K562 (cell line): ENCODE measurements around the gene GPR176. TPM values are rescaled to one million over a fixed set of nuclear protein-coding genes. Genes with fewer than 3 reads are reported as not detected.

Experiments used
- ATAC-seq: fragments of 200-7000 bp; cut with Tn5 transposase; 3 replicates; pipeline ENCODE4 v1.9.1; 2020; ENCODE audit warnings: moderate library complexity
- BruUV-seq: library from RNA; stranded (reverse); fragments of 400-500 nt; replicated peaks from 2 replicates; lab custom pipeline; 2021; lab: Mats Ljungman, UMichigan
- CTCF ChIA-PET: fragments of 300-600 bp; formaldehyde crosslinking; extraction: SDS; loops from one replicate; lab custom pipeline; 2021; ENCODE audit warnings: low intra/inter-chr PET ratio; lab: Yijun Ruan, JAX
- POLR2A ChIA-PET: fragments of 300-600, 350-650 bp; sonication (Branson Sonifier 250); formaldehyde crosslinking; extraction: SDS; loops from one replicate; lab custom pipeline; 2021; ENCODE audit warnings: antibody characterized with exemption, inconsistent platforms; lab: Yijun Ruan, JAX
- DNase-seq, 4 experiments: peaks; one replicate each; pipeline versions ENCODE4 v3.0.0 to v3.0.0-alpha.2; 2011 to 2018; ENCODE audit warnings: low spot score in 3 of 4, mixed read lengths in 3 of 4; ENCODE audit errors: extremely low read depth in 1 of 4
- FAIRE-seq: peaks from 2 replicates; lab custom pipeline; 2011; peaks lifted over from hg19 to GRCh38; lab: Jason Lieb, UNC
- H2AFZ ChIP-seq: 2 replicates; pipeline ENCODE4 v1.6.0; 2011; ENCODE audit warnings: low read depth, low read length, control low read depth, inconsistent platforms
- H3K27ac ChIP-seq: fragments of 200-600 bp; 3 replicates; pipeline ENCODE4 v1.8.0; 2011; ENCODE audit warnings: low read depth, mild to moderate bottlenecking, control low read depth, inconsistent platforms, low read length, moderate library complexity, mixed read lengths; ENCODE audit errors: extremely low read depth
- H3K27me3 ChIP-seq, 2 experiments: fragments of 300-600 bp in 1 of 2; 2 replicates in 1 of 2; 3 replicates in 1 of 2; pipeline versions ENCODE4 v1.6.0 to v1.8.0; 2011; ENCODE audit warnings: inconsistent platforms in 2 of 2, low read length in 2 of 2, mild to moderate bottlenecking in 1 of 2, mixed read lengths in 1 of 2, moderate library complexity in 1 of 2; ENCODE audit not compliant: control insufficient read depth in 2 of 2, insufficient read depth in 2 of 2
- H3K36me3 ChIP-seq: fragments of 300-600 bp; 3 replicates; pipeline ENCODE4 v1.8.0; 2011; ENCODE audit warnings: mild to moderate bottlenecking, low read length, inconsistent platforms; ENCODE audit not compliant: control insufficient read depth, insufficient read depth
- H3K4me1 ChIP-seq, 2 experiments: fragments of 200-600 bp in 1 of 2; replicated peaks in 1 of 2; 2 replicates in 1 of 2; 3 replicates in 1 of 2; pipeline versions ENCODE4 v1.5.1 to v1.8.0; 2011; ENCODE audit warnings: inconsistent platforms in 2 of 2, low read length in 2 of 2, mild to moderate bottlenecking in 1 of 2, mixed read lengths in 1 of 2, moderate library complexity in 1 of 2; ENCODE audit not compliant: control insufficient read depth in 2 of 2, insufficient read depth in 2 of 2
- H3K4me2 ChIP-seq: 2 replicates; pipeline ENCODE4 v1.6.1; 2011; ENCODE audit warnings: low read length, control low read depth, inconsistent platforms, mixed read lengths; ENCODE audit not compliant: insufficient read depth
- H3K4me3 ChIP-seq: fragments of 200-600 bp; sonication (generic), shearing (Covaris generic); 2 replicates; pipeline ENCODE4 v1.5.1; 2016; ENCODE audit warnings: control low read depth, inconsistent platforms
- H3K79me2 ChIP-seq: fragments of 200-600 bp; 3 replicates; pipeline ENCODE4 v1.8.0; 2011; ENCODE audit warnings: low read length, inconsistent platforms; ENCODE audit not compliant: control insufficient read depth, insufficient read depth
- H3K9ac ChIP-seq, 2 experiments: 2 replicates each; pipeline versions ENCODE4 v1.6.0 to v1.6.1; 2011; ENCODE audit warnings: low read depth in 2 of 2, low read length in 2 of 2, control low read depth in 1 of 2, inconsistent platforms in 1 of 2, mild to moderate bottlenecking in 1 of 2, mixed read lengths in 1 of 2; ENCODE audit not compliant: insufficient read depth in 1 of 2
- H3K9me1 ChIP-seq: one replicate; pipeline ENCODE4 v1.6.0; 2011; ENCODE audit warnings: inconsistent platforms, mild to moderate bottlenecking, low read length, moderate library complexity; ENCODE audit not compliant: control insufficient read depth, insufficient read depth
- H3K9me3 ChIP-seq: replicated peaks from 2 replicates; pipeline ENCODE4 v1.5.1; 2011; ENCODE audit warnings: low read depth, low read length, inconsistent platforms; ENCODE audit not compliant: control insufficient read depth, insufficient read depth
- H4K20me1 ChIP-seq: replicated peaks from 2 replicates; pipeline ENCODE4 v1.6.1; 2011; ENCODE audit warnings: low read length, inconsistent platforms, mixed read lengths; ENCODE audit not compliant: control insufficient read depth, insufficient read depth
- FOXJ3 ChIP-seq: sonication (generic); formaldehyde crosslinking; IDR thresholded peaks from 2 replicates; pipeline ENCODE4 v1.4.0; 2020; ENCODE audit warnings: mild to moderate bottlenecking, missing genetic modification reagents
- HNRNPL ChIP-seq: fragments of 200-400 bp; formaldehyde crosslinking; IDR thresholded peaks from 2 replicates; pipeline ENCODE4 v1.6.1; 2017; ENCODE audit warnings: low read depth, mild to moderate bottlenecking, low read length
- KDM5B ChIP-seq: fragments of 200-600 bp; sonication (generic); IDR thresholded peaks from 2 replicates; pipeline ENCODE4 v1.6.1; 2012; ENCODE audit warnings: low read depth, mild to moderate bottlenecking, moderate library complexity, low read length, control low read depth, inconsistent platforms; ENCODE audit not compliant: insufficient replicate concordance
- NR3C1 ChIP-seq: sonication (generic); formaldehyde crosslinking; IDR thresholded peaks from 2 replicates; pipeline ENCODE4 v1.8.1; 2022; ENCODE audit warnings: missing genetic modification reagents
- whole genome bisulfite sequencing: fragments of 100-300 bp; shearing (Covaris generic); methylation state at CpG from one replicate; pipeline ENCODE4 v1.1.6; 2016; ENCODE audit warnings: low coverage, mixed read lengths; ENCODE audit not compliant: insufficient coverage; ENCODE audit errors: missing lambda C conversion rate; 5-methylcytosine and 5-hydroxymethylcytosine counted together
- in situ Hi-C: fragments of 300-500 bp; cut with MboI; formaldehyde crosslinking; loops from 4 replicates; pipeline ENCODE4 v1.15.0; 2018; ENCODE audit warnings: inconsistent platforms, mixed read lengths
- intact Hi-C: fragments of 100-400 bp; cut with micrococcal nuclease; formaldehyde crosslinking; loops from 2 replicates; pipeline ENCODE4 v1.14.2; 2022
- polyA plus RNA-seq, 8 experiments: library from polyadenylated mRNA; depleted of rRNA in 4 of 8; stranded (reverse) in 5 of 8; unstranded in 3 of 8; fragments of >200 nt; fragmentation: Nextera tagmentation in 2 of 8; fragmentation: Illumina TruSeq in 1 of 8; extraction: Ambion mirVana in 2 of 8; extraction: Trizol in 1 of 8; gene quantifications; 2 replicates each; pipeline versions ENCODE4 v1.2.1 to v1.2.3, GENCODE V29; 2011 to 2014; ENCODE audit warnings: inconsistent platforms in 1 of 8, missing spikeins in 1 of 8
- total RNA-seq, 7 experiments: library from RNA; depleted of rRNA in 6 of 7; stranded (reverse); fragments of >200 nt in 6 of 7; fragmentation: Illumina TruSeq in 2 of 7; extraction: Trizol in 2 of 7; gene quantifications; 2 replicates each; pipeline versions ENCODE4 v1.2.1 to v1.2.3, GENCODE V29; 2011 to 2021; ENCODE audit warnings: low replicate concordance in 1 of 7
- TF ChIP-seq, protein P1 (sequence below), 2 experiments: fragments of 450-650 bp; IDR thresholded peaks; 2 replicates each; pipeline ENCODE4 v1.6.1; 2018; ENCODE audit warnings: mild to moderate bottlenecking in 2 of 2, low read depth in 1 of 2; ENCODE audit not compliant: partially characterized antibody in 2 of 2
- TF ChIP-seq, protein P2 (sequence below): IDR thresholded peaks from 2 replicates; pipeline ENCODE4 v1.6.1; 2011; ENCODE audit not compliant: insufficient read length; ENCODE audit errors: extremely low read depth
- TF ChIP-seq, protein P3 (sequence below), 3 experiments: fragments of 200-800 bp in 1 of 3; sonication (Bioruptor generic) in 1 of 3; sonication (generic) in 1 of 3; formaldehyde crosslinking in 1 of 3; IDR thresholded peaks; 2 replicates each; pipeline versions ENCODE4 v1.6.1 to v1.8.0; 2016 to 2022; ENCODE audit warnings: mild to moderate bottlenecking in 2 of 3, missing compliant biosample characterization in 2 of 3, missing genetic modification characterization in 2 of 3, missing genetic modification reagents in 1 of 3

The GPR176 gene
- total and polyA plus RNA-seq, 9 of the 15 experiments (the other 6 are each of a cell fraction or from before 2014, with no cell fraction given), result 0.03 to 1.2 (median 0.76) TPM

DNA sequence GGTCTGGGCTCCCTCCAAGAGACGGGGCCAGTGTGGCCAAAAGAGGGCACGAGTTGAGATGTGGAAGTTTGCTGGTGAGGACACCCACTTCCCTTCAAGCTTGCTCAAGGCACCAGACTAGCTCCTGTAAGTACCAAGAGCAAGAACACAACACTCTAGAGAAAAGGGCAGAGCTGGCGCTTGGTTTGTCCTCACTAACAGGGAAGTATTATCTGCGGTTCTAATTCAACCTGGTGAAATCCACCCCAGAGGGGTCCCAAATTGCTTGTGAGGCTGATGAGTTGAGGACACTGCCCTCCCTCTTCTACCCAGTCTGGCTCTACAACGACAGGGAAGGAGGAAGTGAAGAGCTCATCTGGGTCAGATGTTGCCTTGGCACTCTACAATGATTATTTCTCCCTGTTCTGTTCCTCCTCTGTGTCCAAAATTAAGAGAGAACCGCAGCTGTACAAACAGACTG is 120.5 kb downstream of the GPR176 start:
- Histone ChIP-seq H3K4me2 (no peak overlapping the region), H4K20me1 (0 out of 2 replicates have a peak, but pooled peaks cover 2% of the 10 kb centered on the region), H3K27ac (no peak overlapping the region), H3K79me2 (no peaks in the 10 kb centered on the region), H3K9ac (no peak overlapping the region), H3K27me3 (peaks cover 35 to 38% of the 10 kb centered on the region in 2 experiments), H3K9me1 (no peaks in the 10 kb centered on the region), H2AFZ (no peak overlapping the region), H3K36me3 (no peaks in the 10 kb centered on the region), H3K4me3 (no peak overlapping the region), H3K4me1 (no peaks in the 10 kb centered on the region), H3K9me3 (no peaks in the 10 kb centered on the region)
- FAIRE-seq (no peak), ATAC-seq (no peak), DNase-seq (no peak)
- in situ Hi-C loops, result loop anchor here (25.0 kb wide), 1 partner anchor 213 kb away; no protein-coding TSS in a partner anchor
- POLR2A ChIA-PET, result interaction anchor here (0.6 to 1.5 kb wide), 2 partner anchors 12 to 81 kb away, joined by 3 read pairs; no protein-coding TSS in a partner anchor
- 7% methylated on average over 6 of the region's 6 CpGs for WGBS
- BruUV-seq, result no TSS peak
- no peak for TF ChIP-seq HNRNPL
- TF ChIP-seq, protein P1, sequence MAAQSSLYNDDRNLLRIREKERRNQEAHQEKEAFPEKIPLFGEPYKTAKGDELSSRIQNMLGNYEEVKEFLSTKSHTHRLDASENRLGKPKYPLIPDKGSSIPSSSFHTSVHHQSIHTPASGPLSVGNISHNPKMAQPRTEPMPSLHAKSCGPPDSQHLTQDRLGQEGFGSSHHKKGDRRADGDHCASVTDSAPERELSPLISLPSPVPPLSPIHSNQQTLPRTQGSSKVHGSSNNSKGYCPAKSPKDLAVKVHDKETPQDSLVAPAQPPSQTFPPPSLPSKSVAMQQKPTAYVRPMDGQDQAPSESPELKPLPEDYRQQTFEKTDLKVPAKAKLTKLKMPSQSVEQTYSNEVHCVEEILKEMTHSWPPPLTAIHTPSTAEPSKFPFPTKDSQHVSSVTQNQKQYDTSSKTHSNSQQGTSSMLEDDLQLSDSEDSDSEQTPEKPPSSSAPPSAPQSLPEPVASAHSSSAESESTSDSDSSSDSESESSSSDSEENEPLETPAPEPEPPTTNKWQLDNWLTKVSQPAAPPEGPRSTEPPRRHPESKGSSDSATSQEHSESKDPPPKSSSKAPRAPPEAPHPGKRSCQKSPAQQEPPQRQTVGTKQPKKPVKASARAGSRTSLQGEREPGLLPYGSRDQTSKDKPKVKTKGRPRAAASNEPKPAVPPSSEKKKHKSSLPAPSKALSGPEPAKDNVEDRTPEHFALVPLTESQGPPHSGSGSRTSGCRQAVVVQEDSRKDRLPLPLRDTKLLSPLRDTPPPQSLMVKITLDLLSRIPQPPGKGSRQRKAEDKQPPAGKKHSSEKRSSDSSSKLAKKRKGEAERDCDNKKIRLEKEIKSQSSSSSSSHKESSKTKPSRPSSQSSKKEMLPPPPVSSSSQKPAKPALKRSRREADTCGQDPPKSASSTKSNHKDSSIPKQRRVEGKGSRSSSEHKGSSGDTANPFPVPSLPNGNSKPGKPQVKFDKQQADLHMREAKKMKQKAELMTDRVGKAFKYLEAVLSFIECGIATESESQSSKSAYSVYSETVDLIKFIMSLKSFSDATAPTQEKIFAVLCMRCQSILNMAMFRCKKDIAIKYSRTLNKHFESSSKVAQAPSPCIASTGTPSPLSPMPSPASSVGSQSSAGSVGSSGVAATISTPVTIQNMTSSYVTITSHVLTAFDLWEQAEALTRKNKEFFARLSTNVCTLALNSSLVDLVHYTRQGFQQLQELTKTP (IDR thresholded peaks at IDR 0.05; ENCODE audit: low read depth in 1 of 2, partially characterized antibody in 2 of 2), result no peak
- TF ChIP-seq, protein P2, sequence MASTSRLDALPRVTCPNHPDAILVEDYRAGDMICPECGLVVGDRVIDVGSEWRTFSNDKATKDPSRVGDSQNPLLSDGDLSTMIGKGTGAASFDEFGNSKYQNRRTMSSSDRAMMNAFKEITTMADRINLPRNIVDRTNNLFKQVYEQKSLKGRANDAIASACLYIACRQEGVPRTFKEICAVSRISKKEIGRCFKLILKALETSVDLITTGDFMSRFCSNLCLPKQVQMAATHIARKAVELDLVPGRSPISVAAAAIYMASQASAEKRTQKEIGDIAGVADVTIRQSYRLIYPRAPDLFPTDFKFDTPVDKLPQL, result no peak
- TF ChIP-seq KDM5B, result no peak
- TF ChIP-seq NR3C1, result no peak
- TF ChIP-seq, protein P3, sequence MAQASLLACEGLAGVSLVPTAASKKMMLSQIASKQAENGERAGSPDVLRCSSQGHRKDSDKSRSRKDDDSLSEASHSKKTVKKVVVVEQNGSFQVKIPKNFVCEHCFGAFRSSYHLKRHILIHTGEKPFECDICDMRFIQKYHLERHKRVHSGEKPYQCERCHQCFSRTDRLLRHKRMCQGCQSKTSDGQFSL (CRISPR knock-in tag; IDR thresholded peaks at IDR 0.05), result no peak
- TF ChIP-seq, protein P3 (tag; IDR thresholded peaks at IDR 0.05), result no peak
- no peak for TF ChIP-seq FOXJ3 (CRISPR knock-in tag)
- CTCF ChIA-PET, result no interaction called here
- intact Hi-C loops, result no loop called here
